Lower lobe of right lung (tissue), 2 donors: ENCODE data around the gene LILRA5. TPM values are rescaled to one million over a fixed set of nuclear protein-coding genes. Genes with fewer than 3 reads are reported as not detected.
"Not testable (repeated sequence)": the region's sequence is repeated elsewhere in the genome, so short reads cannot be mapped to it uniquely, and the experiment has no call there.

Experiments used
- ATAC-seq, 2 donors: fragments of 200-7000 bp; cut with Tn5 transposase; one replicate each; pipeline ENCODE4 v1.9.1; 2020 to 2022; ENCODE audit warnings: mild to moderate bottlenecking in 2 of 2, moderate library complexity in 2 of 2
- DNase-seq: peaks from one replicate; pipeline ENCODE4 v3.0.0-alpha.2; 2020
- H3K27ac ChIP-seq: fragments of 200-600 bp; one replicate; pipeline ENCODE4 v1.8.0; 2022
- H3K27me3 ChIP-seq: fragments of 200-600 bp; one replicate; pipeline ENCODE4 v1.8.0; 2022; ENCODE audit warnings: low read depth
- H3K36me3 ChIP-seq: fragments of 200-600 bp; one replicate; pipeline ENCODE4 v1.8.0; 2022; ENCODE audit warnings: mild to moderate bottlenecking
- H3K4me1 ChIP-seq: fragments of 200-600 bp; one replicate; pipeline ENCODE4 v1.8.0; 2022
- H3K4me3 ChIP-seq: fragments of 200-600 bp; one replicate; pipeline ENCODE4 v1.8.0; 2022; ENCODE audit warnings: mild to moderate bottlenecking
- H3K9me3 ChIP-seq: fragments of 200-600 bp; one replicate; pipeline ENCODE4 v1.8.0; 2022
- CTCF ChIP-seq: fragments of 200-600 bp; IDR thresholded peaks from one replicate; pipeline ENCODE4 v1.8.0; 2022; ENCODE audit warnings: antibody characterized with exemption, mild to moderate bottlenecking
- intact Hi-C: fragments of 100-400 bp; cut with DNase I; formaldehyde crosslinking; loops from one replicate; pipeline ENCODE4 v1.11.0; 2022
- total RNA-seq: library from RNA; stranded (reverse); fragmentation: NEBNext Ultra II Directional; extraction: Animal tissue kit (Norgen Biotek cat#: 25700); gene quantifications from one replicate; pipeline ENCODE4 v1.2.1, GENCODE V29; 2021
- donor health status: DM: no; HTN: yes; CAD: no; lungs with severe emphysema.

LILRA5 gene
- total RNA-seq, 1 donor from 2014 or later, result 21.9 TPM

DNA sequence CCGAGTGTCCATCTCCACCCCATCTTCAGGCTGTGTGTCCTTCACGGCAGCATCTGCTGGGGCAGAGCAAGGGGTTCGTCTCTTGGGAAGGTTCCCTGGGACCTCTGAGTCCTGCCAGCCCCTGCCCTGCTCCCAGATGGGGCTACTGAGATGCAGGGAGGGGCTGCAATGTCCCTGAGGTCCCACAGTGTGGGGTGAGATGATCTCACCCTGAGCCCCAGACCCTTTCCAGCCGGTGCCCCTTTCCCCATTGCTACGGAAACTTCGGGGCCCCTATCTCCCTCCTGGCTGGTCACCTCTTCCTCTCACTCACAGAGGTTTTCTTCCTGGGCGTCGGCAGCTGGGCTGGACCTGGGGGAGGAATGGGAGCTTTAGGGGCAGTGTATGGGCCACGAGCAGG, 37.0 kb downstream of the LILRA5 start:
- H3K27ac ChIP-seq, result no peak overlapping the region
- ATAC-seq, result no peak
- H3K36me3 ChIP-seq, result no peaks in the 10 kb centered on the region
- intact Hi-C loops, result no loop called here
- H3K4me1 ChIP-seq, result no peaks in the 10 kb centered on the region
- TF ChIP-seq CTCF, result no peak
- peaks cover 16% of the 10 kb centered on the region for H3K27me3 ChIP-seq
- no peaks in the 10 kb centered on the region for H3K9me3 ChIP-seq
- DNase-seq, result no peak
- no peak overlapping the region for H3K4me3 ChIP-seq

DNA sequence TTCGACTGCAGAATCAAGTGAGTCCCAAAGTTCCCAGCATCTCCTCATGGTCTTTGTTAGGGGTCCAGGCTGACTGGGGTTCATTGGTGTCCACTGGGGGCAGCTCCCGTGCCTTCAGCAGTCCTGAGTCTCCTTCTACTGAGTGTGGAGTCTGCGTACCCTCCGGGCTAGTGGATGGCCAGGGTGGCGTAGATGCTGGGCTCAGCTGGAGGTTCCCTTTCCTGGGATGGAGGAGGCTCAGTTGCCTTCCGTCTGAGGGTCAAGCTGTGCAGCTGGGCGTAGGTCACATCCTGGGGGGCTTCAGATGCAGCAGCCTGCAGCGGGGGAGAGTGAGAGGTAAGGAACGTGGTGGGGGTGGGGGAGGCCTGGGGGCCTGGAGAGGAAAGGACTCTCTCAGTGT, 38.5 kb downstream of the LILRA5 start:
- H3K4me3 ChIP-seq, H3K36me3 ChIP-seq, H3K9me3 ChIP-seq, ATAC-seq, intact Hi-C loops, H3K4me1 ChIP-seq, H3K27me3 ChIP-seq, DNase-seq, H3K27ac ChIP-seq: not testable (repeated sequence)

GRCh38 chr19:54273821-54274220, 39.1 kb downstream of the LILRA5 start:
- no peak overlapping the region for H3K27ac ChIP-seq
- peaks cover 8% of the 10 kb centered on the region for H3K27me3 ChIP-seq
- no peaks in the 10 kb centered on the region for H3K4me1 ChIP-seq
- H3K9me3 ChIP-seq, result no peaks in the 10 kb centered on the region
- H3K36me3 ChIP-seq, result no peaks in the 10 kb centered on the region
- no peak overlapping the region for H3K4me3 ChIP-seq
- DNase-seq (no peak), ATAC-seq (no peak)
- intact Hi-C loops, result no loop called here
- no peak for TF ChIP-seq CTCF

GRCh38 chr19:54272181-54272580, 40.8 kb downstream of the LILRA5 start:
- H3K4me3 ChIP-seq, DNase-seq, H3K27ac ChIP-seq, H3K36me3 ChIP-seq, H3K9me3 ChIP-seq, H3K4me1 ChIP-seq, H3K27me3 ChIP-seq, intact Hi-C loops: not testable (repeated sequence)
- peak; percentile 20 to 36 for ATAC-seq

DNA sequence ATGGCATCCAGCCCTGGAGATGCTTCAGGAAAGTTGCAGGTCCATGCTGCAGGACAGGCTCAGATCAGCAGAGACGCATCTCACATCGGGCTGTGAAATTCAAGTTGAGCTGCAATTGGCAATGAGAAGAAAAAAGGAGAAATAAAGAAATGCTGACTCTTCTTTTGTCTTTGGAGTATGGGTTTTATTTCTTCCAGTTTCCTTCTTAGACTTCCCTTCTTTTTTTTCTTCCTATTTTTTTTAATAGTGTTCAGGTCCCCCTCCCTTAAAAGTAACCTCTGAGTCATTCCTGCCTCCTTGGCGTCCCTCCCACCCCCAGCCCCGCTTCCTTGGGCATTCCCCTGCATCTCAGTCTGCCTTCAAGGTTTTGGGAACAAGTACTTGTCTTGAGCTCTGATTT, 41.4 kb downstream of the LILRA5 start:
- intact Hi-C loops, H3K9me3 ChIP-seq, H3K27me3 ChIP-seq, H3K4me1 ChIP-seq, H3K4me3 ChIP-seq, DNase-seq, H3K36me3 ChIP-seq: not testable (repeated sequence)
- ATAC-seq, result peak; percentile 44 to 55
- peak overlapping the region; percentile 49 for H3K27ac ChIP-seq

GRCh38 chr19:54271106-54271505, 41.9 kb downstream of the LILRA5 start:
- peak overlapping the region; percentile 49 for H3K27ac ChIP-seq
- H3K27me3 ChIP-seq, result peaks cover 8% of the 10 kb centered on the region
- peak; percentile 82 to 85 for ATAC-seq
- peak; percentile 62 for DNase-seq
- TF ChIP-seq CTCF, result no peak
- no peaks in the 10 kb centered on the region for H3K4me1 ChIP-seq
- no peaks in the 10 kb centered on the region for H3K36me3 ChIP-seq
- H3K9me3 ChIP-seq, result no peaks in the 10 kb centered on the region
- intact Hi-C loops, result no loop called here
- H3K4me3 ChIP-seq, result no peak overlapping the region

DNA sequence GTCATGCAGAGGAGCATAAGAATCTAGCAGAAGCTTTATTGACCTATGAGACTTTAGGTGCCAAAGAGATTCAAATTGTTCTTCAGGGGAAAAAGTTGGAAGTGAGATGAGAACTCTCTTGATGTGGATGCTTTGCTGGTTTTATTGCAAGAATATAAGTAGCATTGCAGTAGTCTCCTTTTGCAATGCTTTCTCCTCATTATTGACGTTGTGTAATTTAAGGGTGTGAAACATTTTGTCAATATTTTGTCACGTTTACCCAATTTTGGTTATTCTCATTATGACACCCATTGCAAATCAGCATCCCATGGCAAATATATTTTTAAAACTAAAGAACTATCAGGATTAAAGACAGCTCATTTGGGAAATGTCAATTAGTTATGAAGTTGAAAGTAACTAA, 44.0 kb downstream of the LILRA5 start:
- no peaks in the 10 kb centered on the region for H3K9me3 ChIP-seq
- H3K36me3 ChIP-seq, result no peaks in the 10 kb centered on the region
- ATAC-seq (no peak), DNase-seq (no peak)
- no peak for TF ChIP-seq CTCF
- H3K27ac ChIP-seq, result no peak overlapping the region
- no peak overlapping the region for H3K4me3 ChIP-seq
- no peaks in the 10 kb centered on the region for H3K4me1 ChIP-seq
- no peaks in the 10 kb centered on the region for H3K27me3 ChIP-seq
- intact Hi-C loops, result no loop called here
